ENCODE data around the gene PRR22. TPM values are rescaled to one million over a fixed set of nuclear protein-coding genes. Genes with fewer than 3 reads are reported as not detected.

The PRR22 gene
- total and polyA plus RNA-seq, 2 donors (not counting 1 experiment from before 2014, with no cell fraction given), result 3.4 to 5.6 TPM

GRCh38 chr19:5800361-5801270 lies 16.1 kb upstream of the PRR22 start:
- Histone ChIP-seq H3K4me2 (replicated peaks; ENCODE audit: low read depth, low read length, poor library complexity, severe bottlenecking) (no peak overlapping the region), H3K27ac (ENCODE audit: low read length in 2 of 2) (no peak overlapping the region), H2AFZ (ENCODE audit: insufficient read depth, low read depth, low read length, poor library complexity, severe bottlenecking) (no peak overlapping the region), H3K27me3 (replicated peaks in 1 of 4; ENCODE audit: control extremely low read depth in 1 of 4, control insufficient read depth in 3 of 4, insufficient read depth in 4 of 4, low read length in 3 of 4) (peaks cover 0 to 70% (median 27%) of the 10 kb centered on the region in 4 experiments), H3K79me2 (ENCODE audit: control insufficient read depth, insufficient read depth, low read length) (no peaks in the 10 kb centered on the region), H3K9me3 (ENCODE audit: control extremely low read depth in 1 of 3, control insufficient read depth in 2 of 3, insufficient read depth in 1 of 3, low read length in 2 of 3) (peaks cover 0 to 40% (median 0%) of the 10 kb centered on the region in 3 donors), H4K20me1 (ENCODE audit: control insufficient read depth, insufficient read depth, low read length, poor library complexity, severe bottlenecking) (no peaks in the 10 kb centered on the region), H3K4me3 (ENCODE audit: control extremely low read depth in 1 of 5, extremely low read depth in 1 of 5, insufficient read depth in 1 of 5, low read depth in 2 of 5, low read length in 4 of 5) (no peak overlapping the region), H3K9ac (ENCODE audit: low read length) (no peak overlapping the region), H3K4me1 (ENCODE audit: control insufficient read depth in 2 of 2, insufficient read depth in 2 of 2, low read length in 2 of 2) (peaks cover 19 to 24% of the 10 kb centered on the region in 2 donors), H3K36me3 (replicated peaks in 1 of 2; ENCODE audit: control extremely low read depth in 1 of 2, control insufficient read depth in 1 of 2, extremely low read depth in 1 of 2, insufficient read depth in 2 of 2, low read length in 1 of 2) (no peaks in the 10 kb centered on the region)
- no peak for TF ChIP-seq EZH2 (IDR thresholded peaks at IDR 0.05; ENCODE audit: borderline replicate concordance, insufficient read depth, low read depth, low read length, poor library complexity, severe bottlenecking)
- TF ChIP-seq, protein P1, sequence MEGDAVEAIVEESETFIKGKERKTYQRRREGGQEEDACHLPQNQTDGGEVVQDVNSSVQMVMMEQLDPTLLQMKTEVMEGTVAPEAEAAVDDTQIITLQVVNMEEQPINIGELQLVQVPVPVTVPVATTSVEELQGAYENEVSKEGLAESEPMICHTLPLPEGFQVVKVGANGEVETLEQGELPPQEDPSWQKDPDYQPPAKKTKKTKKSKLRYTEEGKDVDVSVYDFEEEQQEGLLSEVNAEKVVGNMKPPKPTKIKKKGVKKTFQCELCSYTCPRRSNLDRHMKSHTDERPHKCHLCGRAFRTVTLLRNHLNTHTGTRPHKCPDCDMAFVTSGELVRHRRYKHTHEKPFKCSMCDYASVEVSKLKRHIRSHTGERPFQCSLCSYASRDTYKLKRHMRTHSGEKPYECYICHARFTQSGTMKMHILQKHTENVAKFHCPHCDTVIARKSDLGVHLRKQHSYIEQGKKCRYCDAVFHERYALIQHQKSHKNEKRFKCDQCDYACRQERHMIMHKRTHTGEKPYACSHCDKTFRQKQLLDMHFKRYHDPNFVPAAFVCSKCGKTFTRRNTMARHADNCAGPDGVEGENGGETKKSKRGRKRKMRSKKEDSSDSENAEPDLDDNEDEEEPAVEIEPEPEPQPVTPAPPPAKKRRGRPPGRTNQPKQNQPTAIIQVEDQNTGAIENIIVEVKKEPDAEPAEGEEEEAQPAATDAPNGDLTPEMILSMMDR (IDR thresholded peaks at IDR 0.05), result no peak
- DNase-seq, result no peak
- POLR2A ChIA-PET, result no interaction called here
- Mint-ChIP-seq H3K9me3 (ENCODE audit: insufficient read depth) (no peaks in the 10 kb centered on the region), H3K4me3 (no peak overlapping the region), H3K27ac (peak overlapping the region; percentile 59), H3K27me3 (peaks cover 32% of the 10 kb centered on the region), H3K4me1 (peaks cover 22% of the 10 kb centered on the region)
- no peak for ATAC-seq (ENCODE audit: low read depth)
- WGBS (ENCODE audit: insufficient coverage), result 90% methylated on average over 16 of the region's 17 CpGs
- CTCF ChIA-PET, result no interaction called here
- intact Hi-C loops (cut with micrococcal nuclease), result no loop called here
